Stimulated activated CD4-positive, alpha-beta T cell treated with anti-CD3 and anti-CD28 coated beads, Interleukin-4, amount 100 ng/mL, for 24 hours (primary cell): Measurements from ENCODE around the gene CXCR5.

ENCODE experiments used
- DNase-seq: peaks from one replicate; pipeline ENCODE4 v3.0.0-alpha.2; 2020

Gene CXCR5

GRCh38 chr11:118899706-118900360 is 16.1 kb downstream of the CXCR5 start:
- no peak for DNase-seq

- DNase-seq = no peak
These were observed 17.1 kb downstream of the CXCR5 start for GRCh38 chr11:118900535-118901384.

DNA sequence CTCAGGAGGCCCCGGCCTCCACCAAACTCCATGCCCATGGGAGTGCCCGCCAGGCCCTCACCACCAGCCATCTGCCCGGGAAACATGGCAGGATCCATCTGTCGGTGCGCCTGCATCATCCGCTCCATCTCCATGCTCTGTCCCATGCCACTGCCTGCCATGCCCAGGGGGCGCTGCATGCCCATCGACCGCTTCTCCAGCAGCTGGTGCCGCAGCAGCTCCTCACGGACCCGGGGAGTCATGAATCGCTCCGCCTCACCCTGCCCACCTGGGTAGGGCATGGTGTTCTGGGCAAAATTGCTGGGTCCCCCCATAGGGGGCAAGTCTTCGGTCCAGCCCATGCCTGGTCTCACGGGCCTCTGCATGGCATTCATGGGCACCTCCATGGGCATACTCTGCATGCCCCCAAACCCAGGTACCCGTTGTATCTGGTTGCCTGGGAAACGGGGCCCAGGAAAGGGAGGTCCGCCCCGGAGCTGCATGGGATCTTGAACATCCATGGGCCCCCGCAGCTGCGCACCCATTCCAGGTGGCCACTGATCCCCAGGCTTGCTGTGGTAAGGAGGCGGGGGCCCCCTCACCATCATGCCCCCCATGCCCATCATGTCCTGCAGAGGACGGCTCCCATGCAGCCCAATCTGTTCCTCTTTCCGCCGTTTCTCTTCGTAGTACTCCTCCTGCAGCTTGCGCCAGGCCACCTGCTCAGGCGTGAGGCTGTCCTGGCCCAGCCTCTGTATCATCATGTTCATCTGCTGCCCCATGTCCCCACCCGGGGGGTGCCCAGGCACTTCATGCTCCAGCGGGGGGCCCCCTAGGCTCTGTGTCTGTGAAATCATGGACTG is 18.0 kb downstream of the CXCR5 start:
- DNase-seq = no peak

GRCh38 chr11:118902336-118903203 is 18.9 kb downstream of the CXCR5 start:
- DNase-seq = no peak

- DNase-seq = no peak
These were observed 19.7 kb downstream of the CXCR5 start for GRCh38 chr11:118903204-118904015.

DNA sequence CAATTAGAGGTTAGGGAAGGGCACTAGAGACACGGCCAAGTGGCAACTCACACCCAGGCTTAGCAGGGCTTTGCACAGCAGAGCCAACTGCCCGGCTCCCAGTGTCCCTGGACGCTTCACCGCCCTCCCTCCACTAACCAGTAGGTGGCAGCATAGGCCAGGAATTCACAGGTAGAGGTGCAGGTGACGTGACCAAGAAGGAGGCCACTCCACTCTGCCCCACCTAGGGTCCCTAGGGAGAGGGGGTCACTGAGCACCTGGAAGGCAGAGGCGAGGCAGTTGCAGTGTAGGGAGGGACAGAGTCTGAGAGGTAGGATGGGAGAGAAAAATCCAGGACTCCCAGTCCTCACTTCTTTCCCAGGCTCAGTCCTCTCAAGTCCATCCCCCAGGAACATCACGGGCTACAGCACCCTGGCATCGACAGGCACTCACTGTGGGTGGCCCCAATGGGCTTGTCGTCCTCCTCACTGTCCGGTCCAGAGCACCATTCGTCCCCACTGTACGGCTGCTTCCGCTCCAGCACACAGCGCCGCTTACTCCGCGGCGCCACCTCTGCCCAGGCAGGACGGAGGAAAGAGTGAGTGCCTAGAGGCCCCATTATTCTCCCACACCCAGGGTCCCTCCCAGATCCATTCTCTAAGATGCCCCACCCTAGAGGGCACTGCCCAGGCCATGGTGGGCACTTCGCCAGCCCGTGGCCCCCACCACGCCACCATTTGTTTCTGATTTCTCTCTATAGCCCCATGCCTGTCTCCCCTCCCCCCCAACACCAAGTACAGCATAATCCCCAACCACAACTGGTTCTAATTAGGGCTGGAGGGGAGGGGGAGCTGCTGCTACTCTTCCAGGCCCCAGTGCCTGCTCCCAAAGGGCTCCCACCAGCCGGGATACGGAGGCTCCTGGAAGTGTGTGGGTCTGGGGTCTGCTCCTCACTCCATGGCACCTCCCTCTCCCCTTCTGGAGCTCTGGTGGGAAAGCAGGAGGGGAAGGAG is 23.7 kb downstream of the CXCR5 start:
- peak; percentile 92 for DNase-seq

GRCh38 chr11:118908264-118908663 is 24.6 kb downstream of the CXCR5 start:
- no peak for DNase-seq

DNA sequence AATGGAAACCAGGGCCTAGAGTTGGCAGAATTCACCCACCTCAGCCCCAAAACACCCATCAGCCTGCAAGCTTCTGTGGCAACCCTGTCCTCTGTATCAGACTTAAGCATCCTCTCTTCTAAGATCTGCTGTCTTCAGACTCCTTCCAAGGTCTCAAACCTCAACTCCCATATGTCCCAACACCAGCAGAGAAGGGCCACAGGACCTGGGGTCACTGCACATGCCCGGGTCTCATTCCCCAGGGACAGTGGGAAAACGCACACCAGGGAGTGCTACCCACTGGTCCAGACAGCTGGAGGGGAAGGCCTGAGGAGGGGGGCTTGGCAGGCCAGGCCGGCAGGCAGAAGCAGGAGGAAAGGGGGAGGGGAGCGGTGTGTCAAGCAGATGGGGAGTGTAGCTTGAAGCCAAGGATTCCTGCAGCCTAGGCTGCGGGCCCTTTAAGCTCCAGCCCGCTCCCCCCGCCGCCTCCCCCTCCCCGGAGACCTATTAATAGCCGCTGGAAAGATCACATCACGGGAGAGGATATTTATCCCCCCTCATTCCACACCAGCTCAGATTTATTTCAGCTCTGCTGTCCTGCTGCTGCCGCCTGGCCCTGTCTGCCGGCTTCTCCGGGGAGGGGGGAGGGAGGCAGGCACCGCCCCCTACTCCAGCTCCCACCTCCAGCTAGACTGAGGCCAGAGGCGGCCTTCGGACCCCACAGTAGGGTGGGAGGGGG is 25.4 kb downstream of the CXCR5 start:
- DNase-seq = no peak

- no peak for DNase-seq
These were observed 26.1 kb downstream of the CXCR5 start for GRCh38 chr11:118909619-118910308.

- DNase-seq = peak; percentile 55
These were observed 26.8 kb downstream of the CXCR5 start for GRCh38 chr11:118910309-118911112.

DNA sequence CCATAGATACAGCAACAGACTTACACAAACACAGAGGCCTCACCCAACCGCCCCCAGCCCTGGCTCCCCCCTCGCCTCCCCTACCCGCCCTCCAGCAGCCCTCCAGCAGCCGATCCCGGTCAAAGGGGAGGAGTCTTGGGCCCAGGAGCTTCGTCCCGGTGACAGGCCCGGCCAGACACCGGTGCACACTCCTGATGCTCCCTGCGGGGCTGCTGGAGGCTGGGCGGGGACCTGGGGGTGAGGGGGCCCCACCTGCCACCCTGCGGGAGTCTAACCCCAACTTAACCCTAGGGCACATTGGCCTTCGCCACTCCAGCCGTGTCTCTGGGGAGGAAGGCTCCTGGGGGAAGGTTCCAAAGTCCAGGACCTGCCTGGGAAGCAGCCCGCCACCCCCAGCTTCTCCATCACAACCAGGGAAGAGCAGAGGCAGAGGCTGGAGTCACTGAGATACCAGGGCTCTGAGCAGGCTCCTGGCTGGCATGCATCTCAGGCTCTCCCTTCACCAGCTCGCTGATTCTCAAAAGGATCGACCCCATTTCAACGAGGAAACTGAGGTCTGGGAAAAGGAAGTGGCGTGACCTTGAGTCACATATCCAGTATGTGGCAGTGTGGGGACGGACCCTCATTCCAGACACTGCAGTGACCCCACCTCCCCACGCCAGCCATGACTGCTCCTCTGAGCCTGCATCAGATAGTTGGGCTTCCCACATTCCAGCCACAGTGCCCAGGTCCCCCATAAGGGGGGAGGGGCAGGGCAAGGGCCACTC is 27.6 kb downstream of the CXCR5 start:
- no peak for DNase-seq

GRCh38 chr11:118911880-118912741 is 28.4 kb downstream of the CXCR5 start:
- peak; percentile 83 for DNase-seq

DNA sequence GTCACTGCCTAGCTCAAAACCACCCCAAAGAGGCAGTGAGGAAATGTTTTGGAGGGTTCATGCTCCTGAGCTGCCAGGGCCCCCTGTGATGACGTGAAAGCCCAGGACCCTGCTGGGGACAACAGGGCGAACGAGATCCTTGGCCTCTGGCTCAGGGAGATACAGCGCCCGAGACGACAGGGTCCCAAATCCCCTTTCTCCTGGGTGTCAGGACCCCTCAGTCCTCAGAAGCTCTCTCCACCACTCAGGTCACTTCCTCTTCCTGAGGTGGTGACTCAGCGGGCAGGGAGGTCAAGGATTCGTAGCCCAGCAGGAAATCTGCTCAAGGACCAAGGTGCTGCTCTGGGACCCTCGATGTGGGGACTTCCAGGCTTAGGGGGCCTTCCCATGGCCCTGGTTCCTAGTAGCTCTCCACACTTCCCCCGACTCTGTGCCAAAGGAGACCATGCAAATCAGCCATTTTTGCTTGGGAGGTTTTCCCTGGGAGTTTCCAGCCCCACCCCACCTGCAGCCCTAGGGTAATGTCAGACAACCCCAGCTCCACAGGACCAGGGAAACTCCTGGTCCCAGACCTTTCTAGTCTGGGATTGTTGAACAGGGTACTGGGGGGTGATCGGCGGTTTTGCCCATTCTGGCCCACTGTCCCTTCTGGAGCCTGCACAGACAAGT is 29.2 kb downstream of the CXCR5 start:
- DNase-seq = no peak

DNA sequence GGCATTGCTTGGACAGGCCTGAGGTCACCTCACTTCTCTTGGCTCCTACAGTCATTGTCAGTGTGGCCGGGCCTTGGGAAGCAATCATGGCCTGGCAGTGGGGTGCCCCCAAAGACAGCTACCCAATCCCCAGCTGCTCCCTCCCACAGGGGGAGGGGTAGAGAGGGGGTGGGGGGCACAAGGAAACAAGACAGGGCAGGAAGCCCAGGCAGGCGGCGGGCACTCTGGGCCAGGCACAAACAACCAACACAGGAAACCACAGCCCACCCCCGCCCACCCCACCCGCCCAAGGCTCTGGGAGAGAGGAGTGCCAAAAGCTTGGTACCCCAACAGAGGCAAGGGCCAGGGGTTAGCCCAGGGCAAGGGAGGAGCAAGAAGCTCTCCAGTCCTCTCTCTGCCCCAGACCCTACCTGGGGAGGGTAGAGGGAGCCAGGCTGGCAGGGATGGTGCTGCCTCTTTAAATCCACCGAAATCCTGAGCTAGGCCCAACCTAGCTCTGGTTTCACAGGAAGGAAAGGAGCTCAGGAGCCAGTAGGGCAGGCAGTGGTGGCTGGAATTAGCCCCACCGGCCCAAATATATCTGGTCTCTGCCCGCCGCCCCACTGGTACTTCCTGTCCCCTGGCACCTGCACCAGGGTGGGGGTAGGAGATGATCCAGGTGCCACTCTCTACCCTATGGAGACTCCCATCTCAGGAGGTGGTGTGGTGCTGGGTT is 29.9 kb downstream of the CXCR5 start:
- DNase-seq = no peak
